MM.1S (cell line): ENCODE results near the gene SMPD4.
"Not testable (repeated sequence)": the region's sequence is repeated elsewhere in the genome, so short reads cannot be mapped to it uniquely, and the experiment has no call there.

ENCODE experiments used
- EZH2phosphoT487 ChIP-seq: fragments of 300-600 bp; sonication (generic); IDR thresholded peaks from 2 replicates; pipeline ENCODE4 v1.6.1; 2018; ENCODE audit warnings: antibody characterized with exemption, low read length
- TF ChIP-seq, protein P1 (sequence below): fragments of 300-600 bp; sonication (generic); IDR thresholded peaks from 2 replicates; pipeline ENCODE4 v1.5.1; 2016; ENCODE audit warnings: antibody characterized with exemption, low read length, mixed read lengths

DNA sequence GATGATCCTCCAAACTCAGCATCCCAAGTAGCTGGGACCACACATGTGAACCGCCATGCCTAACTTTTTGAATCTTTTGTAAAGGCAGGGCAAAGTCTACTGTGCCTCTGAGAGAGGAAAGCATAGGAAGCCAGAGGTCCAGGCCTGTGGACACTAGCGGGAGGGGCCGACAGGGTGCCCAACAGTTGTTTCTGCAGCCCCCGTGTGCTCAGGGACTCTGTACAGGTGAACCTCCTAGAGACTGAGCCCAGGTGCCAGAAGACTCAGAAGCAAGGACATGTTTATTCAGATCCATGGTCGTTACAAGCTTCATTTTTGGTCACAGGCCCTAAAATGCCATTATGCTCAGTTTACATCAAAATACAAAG lies 30.3 kb downstream of the SMPD4 start:
- not testable (repeated sequence) for TF ChIP-seq EZH2phosphoT487
- TF ChIP-seq, protein P1, sequence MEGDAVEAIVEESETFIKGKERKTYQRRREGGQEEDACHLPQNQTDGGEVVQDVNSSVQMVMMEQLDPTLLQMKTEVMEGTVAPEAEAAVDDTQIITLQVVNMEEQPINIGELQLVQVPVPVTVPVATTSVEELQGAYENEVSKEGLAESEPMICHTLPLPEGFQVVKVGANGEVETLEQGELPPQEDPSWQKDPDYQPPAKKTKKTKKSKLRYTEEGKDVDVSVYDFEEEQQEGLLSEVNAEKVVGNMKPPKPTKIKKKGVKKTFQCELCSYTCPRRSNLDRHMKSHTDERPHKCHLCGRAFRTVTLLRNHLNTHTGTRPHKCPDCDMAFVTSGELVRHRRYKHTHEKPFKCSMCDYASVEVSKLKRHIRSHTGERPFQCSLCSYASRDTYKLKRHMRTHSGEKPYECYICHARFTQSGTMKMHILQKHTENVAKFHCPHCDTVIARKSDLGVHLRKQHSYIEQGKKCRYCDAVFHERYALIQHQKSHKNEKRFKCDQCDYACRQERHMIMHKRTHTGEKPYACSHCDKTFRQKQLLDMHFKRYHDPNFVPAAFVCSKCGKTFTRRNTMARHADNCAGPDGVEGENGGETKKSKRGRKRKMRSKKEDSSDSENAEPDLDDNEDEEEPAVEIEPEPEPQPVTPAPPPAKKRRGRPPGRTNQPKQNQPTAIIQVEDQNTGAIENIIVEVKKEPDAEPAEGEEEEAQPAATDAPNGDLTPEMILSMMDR, result not testable (repeated sequence)
